Measurements from ENCODE around the gene MAN1A1.

- TF ChIP-seq EZH2 (IDR thresholded peaks at IDR 0.05) (no peak), POLR2AphosphoS5 (IDR thresholded peaks at IDR 0.05; ENCODE audit: borderline replicate concordance, low read depth, low read length) (no peak), FOXP2 (optimal IDR thresholded peaks at IDR 0.05; ENCODE audit: control extremely low read depth, extremely low read length, insufficient read depth) (no peak)
These were observed 4.1 kb upstream of the MAN1A1 start for GRCh38 chr6:119353696-119354095.

Data from SK-N-MC (cell line).